Esophagus muscularis mucosa (tissue), 3 donors: ENCODE results near the gene MRTFA.

Experiments used
- POLR2A ChIP-seq: fragments of 450-650 bp; IDR thresholded peaks from one replicate; pipeline ENCODE4 v1.6.1; 2017; ENCODE audit warnings: antibody characterized with exemption, moderate library complexity, mild to moderate bottlenecking, low read depth
- TF ChIP-seq, protein P1 (sequence below), 3 experiments: fragments of 200-600 bp in 2 of 3; fragments of 450-650 bp in 1 of 3; sonication (generic) in 2 of 3; IDR thresholded peaks; one replicate each; pipeline ENCODE4 v1.5.1; 2017 to 2019; ENCODE audit warnings: antibody characterized with exemption in 3 of 3, mild to moderate bottlenecking in 2 of 3, moderate library complexity in 1 of 3

DNA sequence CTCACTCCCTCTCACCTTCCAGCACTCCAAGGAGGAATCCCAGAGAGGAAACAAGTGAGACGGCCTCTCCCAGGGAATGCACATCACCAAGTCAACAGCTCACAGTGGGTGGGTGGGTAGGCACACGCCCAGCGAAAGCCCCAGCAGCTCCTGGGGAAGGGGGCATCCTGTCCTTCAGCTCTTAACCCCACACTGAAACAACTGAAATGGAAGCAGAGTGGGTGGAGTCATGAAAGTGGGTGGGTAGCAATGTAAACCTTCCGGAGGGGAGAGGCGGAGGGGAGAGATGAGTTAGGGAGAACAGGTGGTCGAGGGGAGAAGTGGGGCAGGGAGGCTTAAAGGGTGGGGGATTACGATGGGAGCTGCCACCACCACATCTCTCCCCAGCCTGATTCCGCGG is 48.2 kb upstream of the MRTFA start:
- no peak for TF ChIP-seq POLR2A
- TF ChIP-seq, protein P1, sequence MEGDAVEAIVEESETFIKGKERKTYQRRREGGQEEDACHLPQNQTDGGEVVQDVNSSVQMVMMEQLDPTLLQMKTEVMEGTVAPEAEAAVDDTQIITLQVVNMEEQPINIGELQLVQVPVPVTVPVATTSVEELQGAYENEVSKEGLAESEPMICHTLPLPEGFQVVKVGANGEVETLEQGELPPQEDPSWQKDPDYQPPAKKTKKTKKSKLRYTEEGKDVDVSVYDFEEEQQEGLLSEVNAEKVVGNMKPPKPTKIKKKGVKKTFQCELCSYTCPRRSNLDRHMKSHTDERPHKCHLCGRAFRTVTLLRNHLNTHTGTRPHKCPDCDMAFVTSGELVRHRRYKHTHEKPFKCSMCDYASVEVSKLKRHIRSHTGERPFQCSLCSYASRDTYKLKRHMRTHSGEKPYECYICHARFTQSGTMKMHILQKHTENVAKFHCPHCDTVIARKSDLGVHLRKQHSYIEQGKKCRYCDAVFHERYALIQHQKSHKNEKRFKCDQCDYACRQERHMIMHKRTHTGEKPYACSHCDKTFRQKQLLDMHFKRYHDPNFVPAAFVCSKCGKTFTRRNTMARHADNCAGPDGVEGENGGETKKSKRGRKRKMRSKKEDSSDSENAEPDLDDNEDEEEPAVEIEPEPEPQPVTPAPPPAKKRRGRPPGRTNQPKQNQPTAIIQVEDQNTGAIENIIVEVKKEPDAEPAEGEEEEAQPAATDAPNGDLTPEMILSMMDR (IDR thresholded peaks at IDR 0.05) = no peak
